ENCODE measurements around the gene CCDC137. TPM values are rescaled to one million over a fixed set of nuclear protein-coding genes. Genes with fewer than 3 reads are reported as not detected.

The CCDC137 gene
- total and polyA plus RNA-seq, 2 of the 13 experiments (the other 11 are each of a cell fraction or from before 2014, with no cell fraction given), result 14.6 to 39.1 TPM

DNA sequence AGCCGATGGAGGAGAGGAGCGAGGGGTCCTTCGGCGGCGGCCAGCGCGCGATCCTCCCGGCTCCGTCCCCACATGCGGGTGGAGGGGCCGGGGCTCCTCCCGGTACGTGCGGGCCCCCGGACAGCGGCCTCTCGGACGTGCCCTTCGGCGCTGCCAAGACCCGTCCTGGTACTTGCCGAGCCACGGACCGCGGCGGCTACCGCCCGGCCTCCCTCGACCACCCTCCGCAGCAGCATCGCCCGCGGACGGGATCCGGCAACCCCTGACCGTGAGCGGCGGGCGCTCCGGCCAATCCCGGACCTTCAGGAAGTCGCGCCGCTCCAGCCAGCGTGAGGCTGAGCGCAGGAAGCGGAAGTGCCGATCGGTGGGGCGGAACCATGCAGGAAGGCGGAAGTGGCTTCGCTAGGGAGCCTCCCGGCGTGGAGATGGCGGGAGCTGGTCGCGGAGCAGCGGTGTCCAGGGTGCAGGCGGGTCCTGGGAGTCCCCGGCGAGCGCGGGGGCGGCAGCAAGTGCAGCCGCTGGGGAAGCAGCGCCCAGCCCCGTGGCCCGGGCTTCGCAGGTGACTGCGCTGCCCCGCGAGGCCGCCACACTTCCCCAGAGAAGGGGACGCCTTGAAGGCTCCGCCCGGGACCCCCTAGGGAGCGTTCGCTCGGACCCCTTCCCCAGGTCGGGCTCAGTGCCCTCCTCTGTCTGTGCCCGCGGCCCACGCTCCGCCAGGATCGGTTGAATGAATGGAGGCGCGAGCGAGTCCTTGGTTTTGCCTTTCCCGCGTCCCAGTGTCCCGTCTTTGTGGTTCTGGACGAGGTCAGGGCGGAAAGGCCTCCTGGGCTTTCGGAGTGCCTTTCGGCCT is at the start of gene CCDC137, which contains the start of gene OXLD1 (continued):
- peak; percentile 19; the same call in 1 of the 2 replicates for TF ChIP-seq ZNF879 (CRISPR knock-in tag; IDR thresholded peaks at IDR 0.05)
- no peak for TF ChIP-seq TMF1 (CRISPR knock-in tag; IDR thresholded peaks at IDR 0.05; ENCODE audit: low read depth)
- TF ChIP-seq PITX1 (CRISPR knock-in tag; IDR thresholded peaks at IDR 0.05), result no peak
- TF ChIP-seq SIN3B (IDR thresholded peaks at IDR 0.05; ENCODE audit: low read length), result peak; percentile 79
- TF ChIP-seq SOX5 (CRISPR knock-in tag; IDR thresholded peaks at IDR 0.05; ENCODE audit: borderline replicate concordance), result no peak
- TF ChIP-seq ISL2 (CRISPR knock-in tag; IDR thresholded peaks at IDR 0.05), result peak; percentile 76
- TF ChIP-seq RFX1 (IDR thresholded peaks at IDR 0.05), result no peak
- TF ChIP-seq GATA4 (IDR thresholded peaks at IDR 0.05; ENCODE audit: borderline replicate concordance, low read depth), result peak; percentile 43; the same call in 1 of the 2 replicates
- TF ChIP-seq WIZ (CRISPR knock-in tag; IDR thresholded peaks at IDR 0.05), result no peak
- TF ChIP-seq, protein P1, sequence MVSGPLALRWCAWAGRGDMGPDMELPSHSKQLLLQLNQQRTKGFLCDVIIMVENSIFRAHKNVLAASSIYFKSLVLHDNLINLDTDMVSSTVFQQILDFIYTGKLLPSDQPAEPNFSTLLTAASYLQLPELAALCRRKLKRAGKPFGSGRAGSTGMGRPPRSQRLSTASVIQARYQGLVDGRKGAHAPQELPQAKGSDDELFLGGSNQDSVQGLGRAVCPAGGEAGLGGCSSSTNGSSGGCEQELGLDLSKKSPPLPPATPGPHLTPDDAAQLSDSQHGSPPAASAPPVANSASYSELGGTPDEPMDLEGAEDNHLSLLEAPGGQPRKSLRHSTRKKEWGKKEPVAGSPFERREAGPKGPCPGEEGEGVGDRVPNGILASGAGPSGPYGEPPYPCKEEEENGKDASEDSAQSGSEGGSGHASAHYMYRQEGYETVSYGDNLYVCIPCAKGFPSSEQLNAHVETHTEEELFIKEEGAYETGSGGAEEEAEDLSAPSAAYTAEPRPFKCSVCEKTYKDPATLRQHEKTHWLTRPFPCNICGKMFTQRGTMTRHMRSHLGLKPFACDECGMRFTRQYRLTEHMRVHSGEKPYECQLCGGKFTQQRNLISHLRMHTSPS (CRISPR knock-in tag; IDR thresholded peaks at IDR 0.05; ENCODE audit: low read depth), result peak; percentile 51; the same call in 1 of the 2 replicates
- no peak for TF ChIP-seq ARNTL (CRISPR knock-in tag; IDR thresholded peaks at IDR 0.05)
- peak; percentile 94 for TF ChIP-seq YEATS2 (CRISPR knock-in tag; IDR thresholded peaks at IDR 0.05; ENCODE audit: borderline replicate concordance)
- TF ChIP-seq SAFB2 (CRISPR knock-in tag; IDR thresholded peaks at IDR 0.05; ENCODE audit: borderline replicate concordance, low read depth), result no peak
- TF ChIP-seq, protein P2, sequence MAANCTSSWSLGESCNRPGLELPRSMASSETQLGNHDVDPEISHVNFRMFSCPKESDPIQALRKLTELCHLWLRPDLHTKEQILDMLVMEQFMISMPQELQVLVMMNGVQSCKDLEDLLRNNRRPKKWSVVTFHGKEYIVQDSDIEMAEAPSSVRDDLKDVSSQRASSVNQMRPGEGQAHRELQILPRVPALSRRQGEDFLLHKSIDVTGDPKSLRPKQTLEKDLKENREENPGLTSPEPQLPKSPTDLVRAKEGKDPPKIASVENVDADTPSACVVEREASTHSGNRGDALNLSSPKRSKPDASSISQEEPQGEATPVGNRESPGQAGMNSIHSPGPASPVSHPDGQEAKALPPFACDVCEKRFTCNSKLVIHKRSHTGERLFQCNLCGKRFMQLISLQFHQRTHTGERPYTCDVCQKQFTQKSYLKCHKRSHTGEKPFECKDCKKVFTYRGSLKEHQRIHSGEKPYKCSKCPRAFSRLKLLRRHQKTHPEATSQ (CRISPR knock-in tag; IDR thresholded peaks at IDR 0.05; ENCODE audit: borderline replicate concordance), result peak; percentile 93
- TF ChIP-seq SRSF1 (optimal IDR thresholded peaks at IDR 0.05; ENCODE audit: low read depth, low read length), result no peak
- TF ChIP-seq ZFP82 (CRISPR knock-in tag; IDR thresholded peaks at IDR 0.05; ENCODE audit: borderline replicate concordance), result no peak
- TF ChIP-seq MAZ (IDR thresholded peaks at IDR 0.05; ENCODE audit: borderline replicate concordance, low read depth, low read length), result no peak
- TF ChIP-seq MAZ (CRISPR knock-in tag; IDR thresholded peaks at IDR 0.05; ENCODE audit: low read depth), result peak; percentile 92
- peak; percentile 93 for TF ChIP-seq MYC (CRISPR knock-in tag; IDR thresholded peaks at IDR 0.05; ENCODE audit: borderline replicate concordance)
- no peak for TF ChIP-seq ZNF20 (CRISPR knock-in tag; IDR thresholded peaks at IDR 0.05)
- TF ChIP-seq, protein P3, sequence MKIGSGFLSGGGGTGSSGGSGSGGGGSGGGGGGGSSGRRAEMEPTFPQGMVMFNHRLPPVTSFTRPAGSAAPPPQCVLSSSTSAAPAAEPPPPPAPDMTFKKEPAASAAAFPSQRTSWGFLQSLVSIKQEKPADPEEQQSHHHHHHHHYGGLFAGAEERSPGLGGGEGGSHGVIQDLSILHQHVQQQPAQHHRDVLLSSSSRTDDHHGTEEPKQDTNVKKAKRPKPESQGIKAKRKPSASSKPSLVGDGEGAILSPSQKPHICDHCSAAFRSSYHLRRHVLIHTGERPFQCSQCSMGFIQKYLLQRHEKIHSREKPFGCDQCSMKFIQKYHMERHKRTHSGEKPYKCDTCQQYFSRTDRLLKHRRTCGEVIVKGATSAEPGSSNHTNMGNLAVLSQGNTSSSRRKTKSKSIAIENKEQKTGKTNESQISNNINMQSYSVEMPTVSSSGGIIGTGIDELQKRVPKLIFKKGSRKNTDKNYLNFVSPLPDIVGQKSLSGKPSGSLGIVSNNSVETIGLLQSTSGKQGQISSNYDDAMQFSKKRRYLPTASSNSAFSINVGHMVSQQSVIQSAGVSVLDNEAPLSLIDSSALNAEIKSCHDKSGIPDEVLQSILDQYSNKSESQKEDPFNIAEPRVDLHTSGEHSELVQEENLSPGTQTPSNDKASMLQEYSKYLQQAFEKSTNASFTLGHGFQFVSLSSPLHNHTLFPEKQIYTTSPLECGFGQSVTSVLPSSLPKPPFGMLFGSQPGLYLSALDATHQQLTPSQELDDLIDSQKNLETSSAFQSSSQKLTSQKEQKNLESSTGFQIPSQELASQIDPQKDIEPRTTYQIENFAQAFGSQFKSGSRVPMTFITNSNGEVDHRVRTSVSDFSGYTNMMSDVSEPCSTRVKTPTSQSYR (CRISPR knock-in tag; IDR thresholded peaks at IDR 0.05; ENCODE audit: borderline replicate concordance), result no peak
- TF ChIP-seq, protein P4, sequence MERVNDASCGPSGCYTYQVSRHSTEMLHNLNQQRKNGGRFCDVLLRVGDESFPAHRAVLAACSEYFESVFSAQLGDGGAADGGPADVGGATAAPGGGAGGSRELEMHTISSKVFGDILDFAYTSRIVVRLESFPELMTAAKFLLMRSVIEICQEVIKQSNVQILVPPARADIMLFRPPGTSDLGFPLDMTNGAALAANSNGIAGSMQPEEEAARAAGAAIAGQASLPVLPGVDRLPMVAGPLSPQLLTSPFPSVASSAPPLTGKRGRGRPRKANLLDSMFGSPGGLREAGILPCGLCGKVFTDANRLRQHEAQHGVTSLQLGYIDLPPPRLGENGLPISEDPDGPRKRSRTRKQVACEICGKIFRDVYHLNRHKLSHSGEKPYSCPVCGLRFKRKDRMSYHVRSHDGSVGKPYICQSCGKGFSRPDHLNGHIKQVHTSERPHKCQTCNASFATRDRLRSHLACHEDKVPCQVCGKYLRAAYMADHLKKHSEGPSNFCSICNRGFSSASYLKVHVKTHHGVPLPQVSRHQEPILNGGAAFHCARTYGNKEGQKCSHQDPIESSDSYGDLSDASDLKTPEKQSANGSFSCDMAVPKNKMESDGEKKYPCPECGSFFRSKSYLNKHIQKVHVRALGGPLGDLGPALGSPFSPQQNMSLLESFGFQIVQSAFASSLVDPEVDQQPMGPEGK (CRISPR knock-in tag; IDR thresholded peaks at IDR 0.05), result peak; percentile 66
